GM19193 (cell line): ENCODE measurements around the gene SNX7.

Experiments
- POLR2A ChIP-seq: IDR thresholded peaks from 4 replicates; pipeline ENCODE4 v1.6.1; 2011; ENCODE audit not compliant: insufficient read depth, insufficient read length; ENCODE audit errors: extremely low read depth

SNX7 gene

DNA sequence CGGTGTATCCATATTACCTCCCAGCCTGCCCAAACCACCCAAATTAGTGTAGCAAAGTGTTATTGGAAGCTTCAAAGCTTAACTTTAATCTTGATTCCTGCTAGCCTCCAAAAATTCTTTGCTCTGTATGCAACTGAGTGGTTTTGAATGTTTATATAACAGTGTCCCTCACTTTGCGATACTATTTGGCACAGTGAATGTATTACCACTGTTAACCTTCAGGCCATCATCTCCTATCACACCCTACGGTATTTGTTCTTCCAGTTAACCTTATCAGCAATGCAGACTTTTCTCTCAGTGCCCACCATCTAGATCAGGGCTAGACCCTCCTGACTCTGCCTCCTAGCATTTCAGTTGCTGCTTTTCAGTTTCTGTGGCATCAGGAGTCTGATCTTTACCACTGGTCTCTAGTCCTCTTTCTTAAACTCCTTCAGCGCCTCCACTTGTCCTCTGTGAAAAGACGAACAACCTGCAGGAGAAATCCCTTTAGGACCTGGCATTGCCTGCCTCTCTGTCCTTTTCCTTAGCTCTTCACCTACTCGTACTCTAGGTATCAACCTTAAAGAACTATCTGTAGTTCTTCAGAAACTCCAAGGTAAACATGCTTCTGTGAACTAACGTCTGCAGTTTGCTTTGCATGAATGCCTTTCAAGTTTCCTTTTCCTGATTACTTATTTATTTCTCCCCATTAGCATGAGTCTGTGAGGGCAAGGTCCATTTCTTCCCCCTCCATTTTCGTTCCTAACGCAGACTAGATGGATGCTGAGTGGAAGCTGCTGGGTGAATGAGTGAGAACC lies 71.7 kb downstream of the SNX7 start:
- no peak for TF ChIP-seq POLR2A

DNA sequence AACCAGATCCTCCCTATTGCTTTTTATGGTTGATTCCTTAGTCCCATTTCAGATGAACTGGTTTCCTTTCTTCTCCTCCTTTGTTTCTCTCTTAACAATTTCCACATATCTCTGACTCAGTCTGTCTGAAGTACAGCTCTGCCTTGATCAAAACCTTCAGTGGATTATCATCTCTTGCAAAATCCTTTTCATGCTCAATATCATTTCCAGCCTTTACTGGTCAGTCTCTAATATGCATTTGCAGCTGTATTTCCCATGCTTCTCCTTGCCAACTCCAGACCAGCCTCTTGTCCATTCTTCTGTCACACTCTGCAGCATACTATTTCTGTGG lies 72.2 kb downstream of the SNX7 start:
- TF ChIP-seq POLR2A = no peak

GRCh38 chr1:98735756-98736155 lies 74.2 kb downstream of the SNX7 start:
- no peak for TF ChIP-seq POLR2A

GRCh38 chr1:98737835-98738234 lies 76.3 kb downstream of the SNX7 start:
- TF ChIP-seq POLR2A = no peak

GRCh38 chr1:98739762-98740161 lies 78.2 kb downstream of the SNX7 start:
- TF ChIP-seq POLR2A = no peak

DNA sequence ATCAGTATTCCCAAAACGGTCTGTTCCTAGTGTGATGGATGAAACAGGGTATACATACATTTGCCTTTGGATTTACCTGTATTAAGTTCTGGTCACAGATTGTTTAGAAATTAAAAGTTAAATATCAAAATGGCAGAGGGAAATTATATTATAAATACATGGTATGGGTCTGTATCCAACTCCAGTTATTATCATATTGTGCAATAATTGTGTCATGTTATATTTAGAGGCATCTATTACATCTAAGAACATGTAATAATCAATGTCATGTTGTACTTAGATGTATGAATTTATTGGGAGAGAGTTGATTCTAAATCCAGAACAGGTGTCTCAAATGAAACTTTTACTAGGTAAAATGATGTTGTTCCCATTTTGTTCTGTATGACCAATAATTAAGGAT lies 79.6 kb downstream of the SNX7 start:
- TF ChIP-seq POLR2A = no peak

DNA sequence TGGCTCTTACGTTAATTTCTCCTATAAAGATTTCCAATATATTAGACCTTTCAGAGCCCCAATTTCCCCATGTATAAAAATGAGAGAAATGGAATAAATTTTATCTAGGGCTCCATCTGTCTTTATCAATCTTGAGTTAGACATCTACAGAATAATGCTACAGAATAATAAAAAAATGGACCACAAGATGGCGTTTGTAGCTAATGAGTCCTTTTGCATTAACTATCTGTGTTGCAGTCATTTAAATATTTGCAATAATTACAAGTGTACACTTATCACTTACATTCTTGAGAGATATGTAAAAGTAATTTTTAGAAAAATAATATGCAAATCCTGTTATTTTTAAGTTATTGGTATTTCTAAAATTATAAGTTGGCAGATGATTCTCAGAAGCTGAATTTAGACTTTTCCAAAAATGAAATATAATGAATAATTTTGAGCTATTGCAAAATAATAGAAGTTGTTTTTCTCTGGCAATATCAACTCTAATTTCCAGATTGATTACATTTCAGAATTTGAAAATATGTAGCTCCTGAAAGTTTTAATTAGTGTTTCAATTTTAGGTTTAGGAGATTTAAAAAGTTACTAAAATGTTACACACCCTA lies 87.7 kb downstream of the SNX7 start:
- TF ChIP-seq POLR2A = no peak

GRCh38 chr1:98754176-98754575 lies 92.7 kb downstream of the SNX7 start:
- no peak for TF ChIP-seq POLR2A

DNA sequence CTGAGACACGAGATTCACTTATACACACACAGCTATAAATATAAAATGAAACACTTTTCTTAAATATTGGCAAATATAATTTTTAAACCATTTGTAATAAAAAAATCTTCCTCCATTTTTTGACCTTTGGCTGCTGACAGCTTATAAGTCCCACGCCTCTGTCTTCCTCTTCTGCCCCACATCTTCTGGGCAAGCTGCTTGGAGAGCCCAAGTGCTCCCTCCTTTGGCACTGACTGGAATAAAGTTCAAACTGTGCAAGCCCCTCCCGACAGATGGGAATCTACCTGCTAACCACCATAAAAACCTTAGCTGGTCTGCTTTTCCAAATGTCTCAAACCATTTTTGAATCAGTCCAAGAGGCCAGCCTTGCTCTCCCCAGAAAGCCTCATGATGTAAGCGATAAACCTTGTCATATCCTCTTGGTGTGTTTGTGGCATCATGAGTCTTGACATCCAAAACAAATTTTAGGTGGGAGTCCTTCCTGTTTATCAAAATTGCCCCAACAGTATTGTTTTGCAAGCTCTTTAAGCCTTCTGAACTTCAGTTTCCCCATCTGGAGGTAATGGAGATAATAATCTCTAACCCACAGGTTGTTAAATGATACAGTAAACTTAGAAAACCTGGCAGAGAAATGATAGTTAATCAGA lies 99.8 kb downstream of the SNX7 start:
- TF ChIP-seq POLR2A = no peak

DNA sequence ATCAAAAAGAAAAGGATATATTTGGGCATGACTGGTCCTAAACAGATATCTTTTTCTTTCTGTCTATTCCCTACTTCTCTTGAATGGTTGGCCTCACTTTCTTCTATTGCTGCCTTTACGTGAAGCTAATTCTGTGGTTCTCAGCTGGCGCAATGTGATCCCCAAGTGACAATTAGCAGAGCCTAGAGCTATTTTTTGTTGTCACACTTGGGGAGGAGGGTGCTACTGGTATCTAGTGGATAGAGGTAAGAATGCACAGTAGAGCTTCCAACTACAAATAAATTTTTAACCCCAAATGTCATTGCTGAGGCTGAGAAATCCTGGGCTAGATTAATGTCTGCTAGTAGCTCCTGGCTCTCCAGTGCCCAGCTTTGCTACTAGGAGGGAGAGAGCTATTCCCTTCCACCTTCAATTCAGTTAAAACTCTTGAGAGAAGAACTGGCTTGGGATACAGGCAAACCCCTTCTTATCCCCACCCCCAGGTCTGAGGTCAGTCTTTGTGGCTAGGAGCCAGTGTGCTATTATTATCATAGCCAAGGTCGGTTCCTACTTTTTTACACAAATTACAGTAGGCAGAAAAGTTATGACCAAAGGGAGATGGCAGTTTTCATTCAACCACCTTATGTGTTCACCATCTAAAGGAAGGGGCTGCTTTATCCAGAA lies 102.1 kb downstream of the SNX7 start:
- TF ChIP-seq POLR2A = no peak

- no peak for TF ChIP-seq POLR2A
These were observed 103.0 kb downstream of the SNX7 start for GRCh38 chr1:98764485-98764884.

- TF ChIP-seq POLR2A = no peak
These were observed 104.7 kb downstream of the SNX7 start for GRCh38 chr1:98766255-98766654.

GRCh38 chr1:98769162-98769561 lies 107.6 kb downstream of the SNX7 start:
- TF ChIP-seq POLR2A = no peak

DNA sequence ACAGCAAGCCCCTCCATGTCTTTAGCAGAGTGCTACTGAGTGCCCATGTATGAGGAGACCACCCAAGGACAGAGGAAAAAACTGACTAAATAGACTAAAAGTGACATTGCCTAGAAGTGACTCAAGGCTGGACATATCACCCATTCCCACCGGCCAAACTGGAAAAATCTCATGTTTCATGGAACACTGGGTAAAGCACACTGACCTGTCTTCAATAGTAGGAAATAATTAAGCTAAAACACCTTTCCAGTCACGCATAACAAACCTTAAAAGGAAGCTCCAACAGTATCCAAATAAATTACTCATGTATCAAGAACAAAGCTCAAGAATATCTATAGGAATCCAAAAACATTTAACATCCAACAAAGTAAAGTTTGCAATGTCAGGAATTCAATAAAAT lies 120.4 kb downstream of the SNX7 start:
- no peak for TF ChIP-seq POLR2A

DNA sequence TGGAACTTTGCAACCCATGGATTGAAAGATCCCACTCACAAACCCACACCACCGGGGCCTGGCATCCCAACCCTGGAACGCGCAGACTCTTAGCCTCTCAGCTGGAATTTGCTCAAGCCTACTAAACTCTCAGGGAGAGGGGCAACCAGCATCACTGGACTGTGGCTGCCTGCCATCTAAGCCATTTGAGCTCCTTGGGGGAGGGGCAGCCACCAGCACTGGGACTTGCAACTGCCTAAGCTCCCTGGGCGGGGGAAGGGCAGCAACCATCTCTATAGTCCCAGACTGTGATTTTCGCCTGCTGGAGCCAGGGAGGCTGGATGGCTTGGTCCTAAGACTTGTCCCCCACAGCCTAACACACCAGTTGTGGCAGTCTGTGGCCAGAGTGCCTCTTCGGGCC lies 122.3 kb downstream of the SNX7 start:
- TF ChIP-seq POLR2A = no peak
